ENCODE data around the gene HLA-DQA1.

DNA sequence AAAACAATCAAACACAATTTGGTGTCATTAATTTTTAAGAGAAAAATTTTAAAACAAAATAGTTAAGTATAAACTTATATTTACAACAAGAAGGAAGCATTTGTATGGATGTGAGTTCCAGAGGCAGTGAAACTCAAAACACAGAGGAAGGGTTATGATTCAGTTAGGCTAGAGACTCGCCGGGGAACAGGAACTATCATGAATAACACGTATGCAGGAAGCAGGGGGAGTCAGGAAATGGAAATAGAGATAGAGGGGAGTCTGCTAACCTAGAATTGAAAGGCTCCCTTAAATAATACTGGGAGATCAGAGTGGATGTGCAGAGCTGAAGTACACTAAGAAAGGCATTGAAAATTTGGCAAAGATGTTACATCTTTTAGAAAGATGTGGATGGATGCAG is 33.3 kb upstream of the HLA-DQA1 start:
- TF ChIP-seq GATA3 (IDR thresholded peaks at IDR 0.05; ENCODE audit: low read depth, low read length): no peak
- no peak for TF ChIP-seq GATA2 (IDR thresholded peaks at IDR 0.05; ENCODE audit: low read depth, low read length)
